ENCODE data around the gene MYH4.
A peak's percentile ranks its signal among the peaks of the same experiment; 100 is the strongest.

GRCh38 chr17:10398352-10398751 lies 71.0 kb downstream of the MYH4 start:
- no peak for TF ChIP-seq RFX5 (IDR thresholded peaks at IDR 0.05; ENCODE audit: borderline replicate concordance, low read depth, low read length)
- TF ChIP-seq CTCF (IDR thresholded peaks at IDR 0.05; ENCODE audit: control extremely low read depth in 1 of 3, insufficient read depth in 1 of 3, low read depth in 1 of 3, low read length in 3 of 3) = peak; percentile 63 to 81 (median 75)
- TF ChIP-seq RAD21 (IDR thresholded peaks at IDR 0.05 in 1 of 2, conservative IDR thresholded peaks at IDR 0.05 in 1 of 2; ENCODE audit: low read depth in 2 of 2, low read length in 2 of 2) = peak; percentile 39 to 55; a peak in 3 of 4 replicates
- TF ChIP-seq RXRA (IDR thresholded peaks at IDR 0.05; ENCODE audit: insufficient read depth, low read depth, low read length) = no peak
- no peak for TF ChIP-seq EZH2 (IDR thresholded peaks at IDR 0.05; ENCODE audit: low read depth, low read length, severe bottlenecking)
- TF ChIP-seq SP1 (IDR thresholded peaks at IDR 0.05; ENCODE audit: low read depth, low read length) = no peak
- TF ChIP-seq RNF2 (IDR thresholded peaks at IDR 0.05; ENCODE audit: borderline replicate concordance, low read depth, low read length, missing control alignments, poor library complexity, severe bottlenecking) = no peak
- no peak for TF ChIP-seq KDM1A (IDR thresholded peaks at IDR 0.05; ENCODE audit: borderline replicate concordance, low read length)
- TF ChIP-seq POLR2AphosphoS5 (IDR thresholded peaks at IDR 0.05; ENCODE audit: low read depth, low read length) = no peak
- no peak for TF ChIP-seq SRF (IDR thresholded peaks at IDR 0.05; ENCODE audit: low read depth, low read length)
